HG02943 (cell line): ENCODE results near the gene OTOF.

Experiments used
- ATAC-seq: cut with Tn5 transposase; IDR thresholded peaks from one replicate; pipeline ENCODE4 v1.9.1; 2021; ENCODE audit warnings: mild to moderate bottlenecking, low read depth, moderate library complexity; ENCODE audit not compliant: unreplicated experiment

The OTOF gene

DNA sequence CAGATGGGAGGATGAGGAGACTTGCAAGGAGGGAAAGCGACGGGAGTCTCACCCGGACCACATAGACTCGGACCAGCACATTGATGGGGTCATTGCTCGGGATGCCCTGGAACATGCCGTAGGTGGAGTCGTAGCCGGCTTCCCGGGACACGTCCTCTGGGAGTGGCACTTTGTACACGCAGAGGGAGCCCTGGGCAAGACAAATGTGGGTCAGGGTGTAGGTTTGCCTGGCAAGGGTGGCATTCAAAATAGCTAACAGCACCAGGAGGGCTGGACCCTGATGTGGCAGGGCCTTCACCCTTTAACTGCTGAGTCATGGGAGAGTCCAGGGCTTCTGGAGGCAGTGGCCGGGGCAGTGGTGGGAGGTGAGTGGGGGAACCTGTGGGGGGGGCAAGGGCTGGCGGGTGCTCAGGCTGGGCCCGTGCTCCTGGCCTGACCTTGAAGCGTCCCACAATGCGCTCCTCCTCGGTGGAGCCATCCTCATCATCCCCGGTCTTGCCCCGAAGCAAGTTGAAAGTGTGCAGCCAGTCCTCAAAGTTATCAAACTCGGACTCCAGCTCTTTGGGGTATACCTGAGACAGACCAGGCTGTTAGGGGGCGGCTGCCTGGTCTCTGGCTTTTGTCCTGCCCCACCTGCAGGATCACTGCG is 11.1 kb downstream of the OTOF start:
- no peak for ATAC-seq

DNA sequence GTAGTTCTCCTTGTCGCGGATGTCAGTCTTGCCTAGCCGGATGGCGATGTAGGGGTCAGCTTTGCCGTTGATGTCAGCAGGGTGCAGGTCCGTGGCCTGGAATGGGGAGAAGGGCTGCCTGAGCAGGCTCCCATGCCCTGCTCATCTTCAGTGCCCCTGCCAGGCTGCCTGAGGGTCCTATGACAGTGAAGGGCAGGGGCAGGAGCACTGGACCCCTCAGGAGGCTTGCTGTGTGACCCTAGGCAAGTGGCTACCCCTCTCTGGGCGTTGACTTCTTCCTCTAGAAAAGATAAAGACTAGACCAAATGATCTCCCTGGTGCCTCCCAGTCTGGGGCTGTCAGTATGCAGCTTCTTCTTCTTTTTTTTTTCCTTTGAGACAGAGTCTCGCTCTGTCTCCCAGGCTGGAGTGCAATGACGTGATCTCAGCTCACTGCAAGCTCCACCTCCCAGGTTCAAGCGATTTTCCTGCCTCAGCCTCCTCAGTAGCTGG is 11.9 kb downstream of the OTOF start:
- no peak for ATAC-seq

DNA sequence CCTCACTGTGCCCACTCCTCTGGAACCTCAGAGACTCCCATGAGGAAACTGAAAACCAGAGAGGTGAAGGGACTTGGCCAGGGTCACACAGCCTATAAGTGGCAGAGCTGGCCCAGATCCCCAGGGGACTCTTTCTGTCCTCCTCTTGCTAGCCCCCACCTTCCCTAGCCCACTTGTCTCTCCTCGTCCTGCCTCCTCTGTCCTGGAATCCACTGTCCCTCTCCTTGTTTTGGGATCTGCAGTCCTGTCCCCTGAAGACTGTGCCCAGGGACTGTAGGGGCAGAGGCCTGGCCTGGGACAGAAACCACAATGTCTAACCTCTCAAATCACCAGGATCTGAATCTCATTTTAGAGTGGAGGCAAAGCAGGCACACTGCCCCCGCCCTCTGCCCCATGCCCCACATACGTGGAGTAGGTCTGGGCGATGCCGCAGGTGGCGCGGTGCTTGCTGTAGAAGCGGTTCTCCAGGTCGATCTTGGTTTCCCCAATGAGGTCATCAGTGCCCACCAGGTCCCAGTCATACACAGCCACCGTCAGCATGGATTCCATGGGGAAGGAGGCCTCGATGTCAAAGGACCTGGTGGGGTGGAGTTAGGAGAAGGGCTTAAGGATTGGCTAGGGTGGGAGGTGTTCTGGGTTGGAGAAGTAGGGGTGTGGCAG is 12.5 kb downstream of the OTOF start:
- ATAC-seq, result no peak

DNA sequence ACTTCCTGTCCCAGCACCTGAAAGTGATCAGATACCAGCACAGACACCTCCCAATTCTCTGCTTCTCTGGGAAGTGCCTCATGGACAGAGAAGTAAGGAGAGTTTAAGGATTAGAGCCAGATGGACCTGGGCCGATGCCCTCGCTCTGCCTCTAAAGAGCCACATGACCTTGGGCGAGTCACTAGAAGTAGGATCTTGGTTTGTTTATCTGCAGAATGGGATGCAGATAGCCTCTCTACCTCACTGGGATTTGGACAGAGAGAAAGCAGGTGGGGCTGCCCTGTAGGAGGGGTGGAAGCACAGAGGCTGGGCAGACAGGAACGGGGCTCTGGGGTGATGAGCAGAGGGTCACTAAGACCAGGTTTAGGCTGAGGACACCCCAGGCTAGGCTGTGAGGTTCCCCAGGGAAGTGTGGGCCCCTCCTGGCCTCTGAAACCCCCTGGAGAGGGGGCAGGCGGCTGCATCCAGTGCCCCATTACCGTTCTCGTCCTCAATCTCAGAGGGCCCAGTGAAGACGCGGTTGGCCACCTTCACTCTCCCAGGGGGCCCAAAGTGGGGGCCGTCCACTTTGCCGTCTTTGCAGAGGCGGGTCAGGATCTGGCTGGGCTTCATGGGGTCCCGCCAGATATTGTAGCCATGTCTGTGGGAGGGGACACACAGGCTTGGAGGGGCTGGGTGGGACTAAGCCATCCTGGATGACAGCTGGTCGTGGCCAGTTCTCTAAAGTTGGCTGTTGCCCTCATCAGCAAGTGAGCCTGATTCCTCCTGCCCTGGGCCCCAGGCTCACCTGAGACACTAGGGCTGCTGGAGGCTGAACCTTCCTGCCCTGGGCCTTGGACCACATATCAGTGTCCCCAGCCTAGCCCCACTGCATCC is 13.3 kb downstream of the OTOF start:
- ATAC-seq, result no peak

DNA sequence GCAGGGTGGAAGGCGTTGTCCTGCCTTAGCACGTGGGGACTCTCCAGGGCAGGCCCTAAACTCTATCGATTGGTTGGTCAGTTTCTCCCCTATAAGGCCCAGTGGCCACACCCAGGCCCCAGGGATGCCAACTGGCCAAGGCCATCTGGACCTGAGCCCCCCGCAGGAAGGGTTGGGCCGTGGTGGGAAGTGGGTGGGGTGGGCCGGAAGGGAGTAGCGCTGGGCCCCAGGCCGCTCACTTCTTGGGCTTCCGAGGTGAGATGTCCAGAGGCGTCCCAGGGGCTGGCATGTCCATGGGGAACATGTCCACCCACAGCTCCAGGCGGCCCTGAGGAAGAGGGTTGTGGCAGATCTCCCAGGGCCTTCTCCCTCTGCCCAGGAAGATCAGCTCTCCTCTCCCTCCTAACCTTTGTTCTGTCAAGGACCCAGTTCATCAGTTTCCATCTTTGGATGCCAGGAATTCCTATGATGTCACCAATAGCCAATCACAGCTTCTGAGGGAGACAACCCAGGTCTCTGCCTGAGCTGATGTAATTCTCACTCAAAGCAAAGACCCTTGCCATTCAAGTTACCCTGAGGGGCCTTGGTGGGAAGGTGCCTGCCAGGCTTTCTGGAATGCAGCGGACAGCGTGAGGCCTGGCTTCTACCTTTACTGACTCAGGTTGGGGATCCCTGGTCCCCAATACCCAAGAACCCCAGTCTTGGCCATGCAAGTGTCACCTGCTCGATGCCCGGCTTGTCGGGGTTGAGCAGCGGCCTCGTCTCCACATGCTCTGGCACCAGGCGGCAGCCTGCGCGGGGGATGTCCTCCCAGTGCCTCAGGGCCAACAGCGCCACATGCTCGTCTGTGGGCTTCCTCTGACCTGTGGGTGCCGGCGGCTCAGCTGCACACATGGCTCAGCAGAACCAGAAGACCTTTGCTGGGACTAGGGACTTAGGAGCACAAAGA is 14.4 kb downstream of the OTOF start:
- ATAC-seq, result no peak

DNA sequence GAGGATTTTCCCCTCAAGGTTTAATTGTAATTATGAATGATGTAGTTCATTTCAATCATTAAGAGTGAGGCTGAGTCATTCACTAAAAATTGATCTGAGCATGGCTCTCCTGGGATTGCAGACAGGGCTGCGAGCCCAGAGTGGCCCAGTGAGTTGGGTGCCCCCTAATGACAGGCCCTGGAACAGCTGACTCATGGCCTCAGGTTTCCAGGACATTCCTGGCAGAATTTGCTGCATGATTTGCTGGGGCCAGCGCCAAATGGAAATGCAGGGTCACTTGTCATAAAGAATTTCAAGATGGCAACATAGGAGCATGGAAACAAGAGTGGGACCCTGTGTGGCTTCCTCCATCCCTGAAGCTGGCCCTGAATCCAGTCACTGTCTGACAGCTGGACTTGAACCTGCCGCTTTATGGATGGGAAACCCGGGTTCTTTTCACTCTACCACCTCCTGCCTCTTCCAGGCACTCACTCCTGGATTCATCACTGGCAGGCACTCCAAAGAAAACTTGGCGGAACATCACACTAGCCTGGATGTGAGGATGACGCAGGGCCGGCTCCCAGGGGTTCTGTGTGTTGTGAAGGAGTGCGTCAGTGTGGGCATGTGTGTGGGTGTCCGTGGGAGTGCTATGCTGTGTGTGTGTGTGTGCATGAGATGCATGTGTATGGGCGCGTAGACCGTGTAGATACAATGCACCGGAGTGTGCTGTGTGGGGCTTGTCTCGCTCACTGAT is 15.2 kb downstream of the OTOF start:
- ATAC-seq, result no peak

DNA sequence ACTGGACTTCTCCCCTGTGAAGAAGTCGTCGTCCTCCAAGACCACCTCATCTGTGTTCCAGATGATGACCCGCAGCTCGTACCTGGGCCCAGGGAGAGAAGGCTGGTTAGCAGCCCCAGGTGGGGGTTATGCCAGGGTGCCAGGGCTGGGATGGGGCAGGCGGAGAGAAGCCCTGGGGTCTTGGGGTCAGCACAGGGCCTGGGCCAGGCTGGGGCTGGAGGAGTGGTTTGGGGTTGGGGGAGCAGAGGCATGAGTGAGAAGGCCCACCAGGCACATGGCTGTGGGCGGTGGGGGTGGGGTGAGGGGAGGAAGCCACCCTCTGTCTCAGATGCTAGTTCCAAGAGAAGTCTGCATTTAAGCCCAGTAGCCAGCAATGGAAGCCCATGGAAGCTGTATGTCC is 15.8 kb downstream of the OTOF start:
- no peak for ATAC-seq

DNA sequence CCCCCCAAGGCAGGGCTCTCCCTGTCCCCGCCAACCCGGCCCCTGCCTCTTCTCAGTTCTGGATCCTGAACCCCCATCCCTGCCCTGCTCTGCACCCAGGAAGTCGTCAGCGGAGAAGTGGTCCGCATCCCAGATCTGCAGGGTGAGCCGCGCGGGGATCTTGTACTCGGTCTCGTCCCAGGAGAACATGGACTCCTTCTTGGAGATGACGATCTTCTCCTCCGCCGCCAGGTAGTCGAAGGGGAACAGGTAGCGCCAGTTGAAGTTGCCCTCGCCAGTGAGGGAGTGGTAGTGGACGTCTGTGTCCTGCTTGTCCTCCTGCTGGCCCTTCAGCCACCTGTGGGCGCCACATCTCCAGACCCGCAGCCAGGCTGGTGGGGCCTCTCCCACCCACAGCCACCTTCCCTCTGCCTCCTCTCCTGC is 16.3 kb downstream of the OTOF start:
- no peak for ATAC-seq

DNA sequence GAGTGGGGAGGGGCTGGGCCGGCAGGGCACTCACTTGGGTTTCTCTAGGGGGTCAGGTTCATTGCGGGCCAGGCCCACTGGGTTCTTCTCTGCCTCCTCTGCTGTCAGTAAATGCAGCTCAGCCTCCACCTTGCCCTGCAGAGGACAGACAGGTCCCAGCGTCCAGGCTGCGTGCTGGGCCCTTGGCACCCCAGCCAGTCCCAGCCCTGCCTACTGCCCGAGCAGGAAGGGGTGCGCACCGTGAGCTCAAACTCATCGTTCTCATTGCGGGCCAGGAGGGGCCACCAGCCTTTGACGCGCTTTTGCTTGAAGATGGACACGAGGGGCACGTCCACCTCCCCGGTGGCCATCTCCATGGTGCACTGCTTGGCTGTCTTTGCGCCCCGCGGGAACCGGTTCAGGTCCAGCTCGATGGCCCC is 17.3 kb downstream of the OTOF start:
- ATAC-seq, result no peak

DNA sequence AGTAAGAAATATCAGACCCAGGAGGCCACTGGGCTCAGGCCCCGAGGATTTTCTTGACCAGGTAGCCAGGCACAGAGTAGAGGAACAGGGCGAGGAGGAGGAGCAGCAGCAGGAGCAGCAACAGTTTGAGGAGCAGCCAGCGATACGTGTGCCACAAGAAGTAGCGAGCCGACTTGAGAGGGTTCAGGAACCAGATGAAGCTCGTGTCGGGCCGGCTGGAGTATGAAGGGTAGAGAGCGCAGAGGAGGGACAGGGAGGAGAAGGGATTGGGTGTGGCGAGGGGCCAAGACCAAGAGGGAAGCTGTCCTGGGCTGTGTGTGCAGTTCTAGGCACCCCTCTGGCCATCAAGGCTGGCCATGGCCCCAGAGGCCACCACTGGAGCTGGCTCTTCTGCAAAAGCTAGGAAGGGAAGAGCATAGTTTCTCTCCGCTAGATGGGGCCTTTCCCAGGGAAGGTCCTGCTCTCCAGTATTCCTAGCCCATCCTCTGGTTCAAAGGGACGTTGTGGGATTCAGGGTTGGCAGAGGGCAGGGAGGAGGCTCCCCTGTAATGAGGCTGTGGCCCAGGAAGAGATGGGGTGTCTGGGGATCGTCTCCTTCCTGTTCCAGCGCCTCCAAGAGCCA is 17.8 kb downstream of the OTOF start:
- ATAC-seq, result no peak

DNA sequence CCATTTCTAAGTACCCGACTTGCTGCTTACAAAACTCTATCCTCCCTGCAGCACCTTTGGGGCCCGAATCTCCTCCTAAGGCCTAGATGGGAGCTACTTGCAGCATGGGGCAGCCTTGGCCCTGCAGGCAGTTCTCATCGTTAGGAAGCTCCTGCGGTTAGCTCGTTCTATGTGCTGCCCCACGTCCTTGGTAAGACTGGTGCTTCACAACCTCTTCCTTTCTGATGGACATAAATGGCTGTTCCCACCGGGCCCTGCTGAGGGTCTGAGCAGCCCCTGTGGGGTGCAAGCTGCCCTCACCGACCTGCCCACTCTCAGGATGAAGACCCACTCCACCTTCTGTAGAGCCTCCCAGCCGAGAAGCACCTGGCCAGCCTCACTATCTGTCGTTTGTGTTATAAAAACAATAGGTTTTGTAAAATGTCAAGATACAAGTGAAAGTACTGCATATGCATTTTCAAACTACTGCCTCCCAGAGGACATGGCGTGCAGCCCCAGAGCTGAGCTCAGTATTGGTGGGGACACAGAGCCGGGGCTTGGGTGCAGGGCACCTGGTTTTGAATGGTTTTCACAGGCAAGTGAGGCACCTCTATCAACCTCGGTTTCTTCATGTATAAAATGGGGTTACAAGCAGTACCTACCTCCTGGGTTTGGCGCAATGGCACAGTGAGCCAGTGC is 19.4 kb downstream of the OTOF start:
- no peak for ATAC-seq

DNA sequence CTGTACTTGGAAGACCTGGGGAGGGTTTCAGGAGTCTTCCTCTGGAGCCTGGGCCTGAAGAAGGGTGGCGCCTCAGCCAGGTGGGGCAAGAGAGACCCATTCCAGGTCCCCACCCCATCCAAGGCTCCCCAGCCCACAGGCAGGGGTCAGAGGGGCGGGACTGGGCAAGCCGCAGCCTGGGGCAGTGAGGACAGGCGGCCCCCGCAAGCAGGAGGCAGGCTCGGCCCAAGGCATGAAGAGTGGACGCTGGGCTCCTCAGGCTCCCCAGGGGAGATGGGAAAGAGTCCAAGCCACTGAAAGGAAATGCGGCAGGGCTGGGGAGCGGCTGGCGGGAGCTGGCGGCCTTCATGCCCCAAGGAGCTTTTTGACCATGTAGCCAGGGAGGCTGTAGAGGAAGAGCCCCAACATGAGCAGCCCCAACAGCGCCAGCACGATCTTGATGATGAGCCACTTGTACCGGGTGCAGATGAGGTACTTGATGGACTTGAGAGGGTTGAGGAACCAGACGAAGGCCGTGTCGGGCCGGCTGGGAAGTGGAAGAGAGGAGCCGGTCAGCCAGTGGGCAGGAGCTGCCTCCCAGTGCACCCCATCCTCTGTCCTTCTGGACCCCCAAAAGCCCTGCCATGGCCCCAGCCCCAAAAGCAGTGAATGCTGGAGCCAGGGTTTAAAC is 20.1 kb downstream of the OTOF start:
- ATAC-seq, result no peak

DNA sequence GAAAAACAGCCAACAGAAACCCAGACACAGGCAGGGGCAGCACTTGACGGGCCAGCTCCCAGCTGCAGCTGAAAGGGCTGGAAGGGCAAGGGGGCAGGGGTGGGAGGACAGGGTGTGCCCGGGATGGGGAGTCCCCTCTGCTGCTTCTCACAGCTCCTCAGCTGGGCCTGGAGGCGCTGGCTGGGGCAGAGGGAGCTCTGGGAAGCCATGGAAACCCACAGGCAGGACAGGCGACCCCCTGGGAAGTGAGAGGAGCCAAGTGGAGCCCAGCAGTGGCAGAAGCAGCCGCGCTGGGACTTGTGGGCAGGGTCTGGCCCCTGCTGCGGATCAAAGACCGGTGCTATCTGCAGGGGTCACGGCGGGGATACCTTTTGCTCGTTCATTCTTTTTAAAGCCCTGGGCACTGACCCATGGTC is 20.7 kb downstream of the OTOF start:
- no peak for ATAC-seq

DNA sequence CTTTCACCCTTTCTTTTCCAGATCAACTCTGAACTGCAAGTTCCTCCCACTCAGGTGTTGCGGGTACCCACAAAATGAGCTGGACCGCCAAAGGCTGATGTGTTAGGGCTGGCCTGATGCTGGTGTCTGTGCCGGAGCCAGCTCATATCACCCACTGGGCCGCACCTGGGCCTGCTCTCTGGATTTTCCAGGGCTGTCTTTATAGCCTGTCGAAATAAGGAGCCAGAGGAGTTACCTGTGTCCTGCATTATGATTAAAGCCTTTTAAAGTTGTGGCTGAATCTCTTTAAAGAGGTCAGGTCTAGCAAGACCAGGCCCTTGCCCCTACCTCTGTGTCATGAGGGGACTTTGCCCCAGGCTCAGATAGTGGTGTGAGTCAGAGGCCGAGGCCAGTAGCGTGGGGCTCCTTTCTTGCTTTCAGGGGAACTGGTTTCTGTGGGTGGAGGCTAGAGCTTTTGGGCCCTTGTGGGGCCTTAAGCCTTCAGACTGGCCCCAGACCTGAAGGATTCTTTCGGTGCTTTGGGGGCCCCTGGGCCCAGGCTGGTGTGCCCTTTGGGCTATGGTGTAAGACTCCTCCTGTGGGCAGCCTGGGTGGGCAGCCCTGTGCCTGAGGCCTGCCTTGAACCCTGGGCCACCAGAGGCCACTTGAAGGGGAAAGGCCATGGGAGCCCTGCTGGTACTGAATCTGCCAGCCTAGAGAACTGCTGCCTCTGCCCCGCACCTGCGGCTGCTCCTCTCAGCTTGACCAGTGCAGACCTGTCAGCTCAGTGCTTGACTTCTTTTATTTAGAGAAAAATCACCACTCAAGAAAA is 21.3 kb downstream of the OTOF start:
- no peak for ATAC-seq

DNA sequence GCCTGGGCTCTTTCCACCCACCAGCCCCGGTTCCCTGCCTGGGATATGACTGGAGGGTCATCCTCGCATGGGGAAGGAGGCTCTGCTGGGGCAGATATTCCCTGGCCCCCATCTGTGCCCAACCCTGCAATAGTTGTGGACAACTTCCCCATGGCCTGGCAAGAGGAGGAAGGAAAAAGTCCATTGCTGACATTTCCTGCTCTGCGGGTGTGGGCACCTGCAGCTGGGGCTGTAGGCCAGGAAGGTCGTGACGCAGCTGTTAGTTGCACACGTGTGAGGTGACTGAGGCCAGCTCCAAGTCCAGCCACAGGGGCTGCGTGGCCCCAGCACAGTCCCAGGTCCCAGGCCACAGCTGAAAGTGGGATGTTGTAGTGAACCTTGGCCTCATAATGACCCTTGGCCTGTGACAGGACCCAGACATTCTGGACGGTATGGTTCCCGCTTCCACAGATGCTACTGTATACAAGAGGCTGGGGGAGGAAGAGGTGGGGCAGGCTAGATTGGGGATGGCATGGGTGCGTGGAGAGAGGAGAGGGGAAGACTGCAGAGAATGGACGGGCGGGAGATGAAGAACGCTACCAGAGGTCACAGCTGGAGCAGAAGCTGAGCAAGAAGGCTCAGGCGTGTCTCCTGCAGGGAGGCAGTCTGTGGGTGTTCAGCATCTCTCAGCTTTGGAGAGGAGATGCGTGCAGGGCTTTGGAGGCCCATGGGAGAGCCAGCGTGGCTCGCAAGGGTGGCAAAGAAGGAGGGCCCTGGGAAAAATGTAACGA is 22.1 kb downstream of the OTOF start:
- no peak for ATAC-seq

DNA sequence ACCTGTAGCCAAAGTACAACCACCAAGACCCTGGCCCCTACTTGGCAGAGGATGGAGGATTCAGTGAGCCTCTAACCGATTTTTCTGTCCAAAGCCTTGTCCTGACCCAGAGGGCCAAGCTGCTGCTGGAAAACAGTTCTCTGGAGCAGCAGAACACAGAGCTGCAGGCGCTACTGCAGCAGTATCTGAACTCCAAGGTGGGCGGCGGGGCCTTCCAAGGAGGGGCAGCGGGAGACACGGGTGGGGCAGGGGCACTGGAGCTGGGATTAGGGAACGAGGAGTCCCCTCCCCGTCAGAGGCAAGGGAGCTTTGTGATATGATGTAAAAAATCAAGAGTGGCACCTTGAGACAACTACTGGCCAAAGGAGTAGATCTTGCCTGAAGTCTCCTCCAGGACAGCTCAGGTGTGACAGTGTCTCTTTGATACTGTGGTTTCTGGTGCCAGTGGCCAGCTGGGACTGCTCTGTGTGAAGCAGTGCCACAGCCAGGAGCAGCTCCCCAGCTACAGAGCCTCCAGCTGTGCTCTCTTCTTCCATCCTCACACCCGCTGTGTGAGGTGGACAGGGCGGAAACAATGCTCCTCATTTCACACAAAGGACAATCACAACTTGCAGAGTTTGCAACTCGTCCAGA is 22.8 kb downstream of the OTOF start:
- no peak for ATAC-seq
